Tibial nerve (tissue), 4 donors: ENCODE results near the gene HMHB1. TPM values are rescaled to one million over a fixed set of nuclear protein-coding genes. Genes with fewer than 3 reads are reported as not detected.

ENCODE experiments used
- DNase-seq, 2 donors: peaks; one replicate each; pipeline ENCODE4 v3.0.0-alpha.2; 2019; ENCODE audit warnings: low spot score in 2 of 2
- H3K27ac ChIP-seq, 4 donors: fragments of 200-600 bp; sonication (generic) in 3 of 4; one replicate each; pipeline ENCODE4 v1.5.1; 2017 to 2019; ENCODE audit warnings: mild to moderate bottlenecking in 1 of 4
- H3K27me3 ChIP-seq, 2 donors: fragments of 200-600 bp; sonication (generic) in 1 of 2; one replicate each; pipeline versions ENCODE4 v1.5.1 to v1.6.0; 2017 to 2019
- H3K36me3 ChIP-seq, 3 donors: fragments of 200-600 bp; sonication (generic); one replicate each; pipeline ENCODE4 v1.5.1; 2018 to 2019
- H3K4me1 ChIP-seq, 4 donors: fragments of 200-600 bp; sonication (generic) in 3 of 4; one replicate each; pipeline ENCODE4 v1.5.1; 2017 to 2019
- H3K4me3 ChIP-seq, 4 donors: fragments of 200-600 bp; sonication (generic) in 3 of 4; one replicate each; pipeline ENCODE4 v1.5.1; 2017 to 2019; ENCODE audit warnings: mild to moderate bottlenecking in 1 of 4, moderate library complexity in 1 of 4
- H3K9me3 ChIP-seq, 4 donors: fragments of 200-600 bp; sonication (generic) in 3 of 4; one replicate each; pipeline ENCODE4 v1.5.1; 2017 to 2019
- CTCF ChIP-seq, 5 experiments: fragments of 200-600 bp in 3 of 5; fragments of 450-650 bp in 2 of 5; sonication (generic) in 3 of 5; IDR thresholded peaks; one replicate each; pipeline ENCODE4 v1.5.1; 2016 to 2019; ENCODE audit warnings: antibody characterized with exemption in 5 of 5, mild to moderate bottlenecking in 3 of 5, moderate library complexity in 2 of 5
- EP300 ChIP-seq, 2 donors: sonication (generic); formaldehyde crosslinking; IDR thresholded peaks; one replicate each; pipeline ENCODE4 v1.6.1; 2017; ENCODE audit warnings: antibody characterized with exemption in 2 of 2, mild to moderate bottlenecking in 1 of 2
- POLR2A ChIP-seq, 2 donors: fragments of 450-650 bp; IDR thresholded peaks; one replicate each; pipeline ENCODE4 v1.6.1; 2017; ENCODE audit warnings: antibody characterized with exemption in 2 of 2, mild to moderate bottlenecking in 2 of 2, moderate library complexity in 2 of 2
- WGBS, 2 donors: methylation state at CpG; one replicate each; pipeline ENCODE4 v1.1.5; 2018; 5-methylcytosine and 5-hydroxymethylcytosine counted together
- total RNA-seq, 4 donors: library from RNA; depleted of rRNA; stranded (reverse); fragments of >200 nt; gene quantifications; one replicate each; pipeline ENCODE4 v1.1.0, GENCODE V29; 2016

HMHB1 gene
- total RNA-seq, 4 donors from 2014 or later: not detected

GRCh38 chr5:143819716-143820115 lies 7.8 kb downstream of the HMHB1 start:
- Histone ChIP-seq H3K9me3 (no peaks in the 10 kb centered on the region), H3K4me1 (peaks cover 0 to under 1% (median 0%) of the 10 kb centered on the region in 4 donors), H3K27me3 (no peaks in the 10 kb centered on the region), H3K4me3 (no peak overlapping the region), H3K36me3 (no peaks in the 10 kb centered on the region), H3K27ac (no peak overlapping the region)
- TF ChIP-seq EP300 (IDR thresholded peaks at IDR 0.05) (no peak), CTCF (IDR thresholded peaks at IDR 0.05) (no peak), POLR2A (IDR thresholded peaks at IDR 0.05) (no peak)
- no peak for DNase-seq

GRCh38 chr5:143820451-143820850 lies 8.5 kb downstream of the HMHB1 start:
- Histone ChIP-seq H3K4me1 (peaks cover 0 to 4% (median 0%) of the 10 kb centered on the region in 4 donors), H3K9me3 (no peaks in the 10 kb centered on the region), H3K4me3 (no peak overlapping the region), H3K27ac (no peak overlapping the region), H3K36me3 (no peaks in the 10 kb centered on the region), H3K27me3 (no peaks in the 10 kb centered on the region)
- TF ChIP-seq CTCF (IDR thresholded peaks at IDR 0.05) (no peak), POLR2A (IDR thresholded peaks at IDR 0.05) (no peak)
- DNase-seq: no peak
- 85 to 89% methylated on average over 2 of the region's 2 CpGs for WGBS, 2 donors

- peak in 1 of 2 donors; percentile 35 for TF ChIP-seq EP300 (IDR thresholded peaks at IDR 0.05)
- no peak for TF ChIP-seq POLR2A (IDR thresholded peaks at IDR 0.05)
- TF ChIP-seq CTCF (IDR thresholded peaks at IDR 0.05): peak; percentile 83 to 97 (median 93)
- Histone ChIP-seq H3K4me3 (no peak overlapping the region), H3K9me3 (no peaks in the 10 kb centered on the region), H3K27ac (no peak overlapping the region), H3K36me3 (no peaks in the 10 kb centered on the region), H3K27me3 (no peaks in the 10 kb centered on the region), H3K4me1 (peaks cover 0 to 7% (median 0%) of the 10 kb centered on the region in 4 donors)
- DNase-seq: peak; percentile 77 to 89
- WGBS, 2 donors: 39 to 44% methylated on average over 8 of the region's 8 CpGs
Observed at GRCh38 chr5:143824851-143825720, 13.1 kb downstream of the HMHB1 start.

GRCh38 chr5:143826951-143827444 lies 15.0 kb downstream of the HMHB1 start:
- no peaks in the 10 kb centered on the region for H3K9me3 ChIP-seq
- H3K4me1 ChIP-seq: peaks cover 0 to 7% (median 0%) of the 10 kb centered on the region in 4 donors
- no peak overlapping the region for H3K27ac ChIP-seq
- H3K36me3 ChIP-seq: no peaks in the 10 kb centered on the region
- no peak overlapping the region for H3K4me3 ChIP-seq
- H3K27me3 ChIP-seq: no peaks in the 10 kb centered on the region
- 56 to 65% methylated on average over 3 of the region's 3 CpGs for WGBS, 2 donors
- DNase-seq: no peak
- no peak for TF ChIP-seq CTCF (IDR thresholded peaks at IDR 0.05)
- no peak for TF ChIP-seq POLR2A (IDR thresholded peaks at IDR 0.05)
- TF ChIP-seq EP300 (IDR thresholded peaks at IDR 0.05): no peak

- Histone ChIP-seq H3K9me3 (no peaks in the 10 kb centered on the region), H3K27me3 (no peaks in the 10 kb centered on the region), H3K4me3 (no peak overlapping the region), H3K27ac (no peak overlapping the region), H3K36me3 (no peaks in the 10 kb centered on the region), H3K4me1 (peaks cover 0 to 7% (median 0%) of the 10 kb centered on the region in 4 donors)
- TF ChIP-seq EP300 (IDR thresholded peaks at IDR 0.05) (no peak), CTCF (IDR thresholded peaks at IDR 0.05) (no peak), POLR2A (IDR thresholded peaks at IDR 0.05) (no peak)
- 76 to 79% methylated on average over 3 of the region's 3 CpGs for WGBS, 2 donors
- no peak for DNase-seq
Observed at GRCh38 chr5:143828710-143829109, 16.7 kb downstream of the HMHB1 start.
